ENCODE data around the gene C22orf15. TPM values are rescaled to one million over a fixed set of nuclear protein-coding genes. Genes with fewer than 3 reads are reported as not detected.

C22orf15 gene
- total and polyA plus RNA-seq, 9 of the 15 experiments (the other 6 are each of a cell fraction or from before 2014, with no cell fraction given), result 0.07 TPM; not detected in 8

GRCh38 chr22:23786752-23787599, 24.2 kb downstream of the C22orf15 start, which contains the start of gene SMARCB1 (continued):
- no peak for TF ChIP-seq TARDBP (IDR thresholded peaks at IDR 0.05)
- TF ChIP-seq PHF8 (IDR thresholded peaks at IDR 0.05; ENCODE audit: borderline replicate concordance, low read length), result peak; percentile 89
- no peak for TF ChIP-seq TCF15 (CRISPR knock-in tag; IDR thresholded peaks at IDR 0.05)
- 0 out of 2 replicates have a peak, but pooled peaks have one; percentile 21 for TF ChIP-seq ELF2 (CRISPR knock-in tag; IDR thresholded peaks at IDR 0.05)
- TF ChIP-seq FOXK2 (conservative IDR thresholded peaks at IDR 0.05 in 1 of 2, IDR thresholded peaks at IDR 0.05 in 1 of 2; ENCODE audit: low read depth in 2 of 2), result peak in 1 of 2 experiments; percentile 94; a peak in 2 of 4 replicates
- no peak for TF ChIP-seq PURB (CRISPR knock-in tag; IDR thresholded peaks at IDR 0.05; ENCODE audit: low read depth)
- TF ChIP-seq ZNF77 (CRISPR knock-in tag; IDR thresholded peaks at IDR 0.05), result no peak
- peak; percentile 99 for TF ChIP-seq PRDM10 (IDR thresholded peaks at IDR 0.05; ENCODE audit: partially characterized antibody)
- TF ChIP-seq TFAP4 (CRISPR knock-in tag; IDR thresholded peaks at IDR 0.05; ENCODE audit: borderline replicate concordance), result peak; percentile 79; the same call in 1 of the 2 replicates
- TF ChIP-seq ATF7 (IDR thresholded peaks at IDR 0.05), result peak; percentile 95
- TF ChIP-seq ZNF639 (CRISPR knock-in tag; conservative IDR thresholded peaks at IDR 0.05 in 1 of 2, IDR thresholded peaks at IDR 0.05 in 1 of 2), result peak in 1 of 2 experiments; percentile 80; a peak in 2 of 4 replicates
- TF ChIP-seq ZNF583 (CRISPR knock-in tag; IDR thresholded peaks at IDR 0.05), result no peak
- TF ChIP-seq KLF10 (CRISPR knock-in tag; IDR thresholded peaks at IDR 0.05), result no peak
- TF ChIP-seq ZNF766 (CRISPR knock-in tag; conservative IDR thresholded peaks at IDR 0.05), result peak; percentile 93
- TF ChIP-seq CXXC5 (CRISPR knock-in tag; IDR thresholded peaks at IDR 0.05), result peak; percentile 64
- peak; percentile 85 for TF ChIP-seq SUPT5H (IDR thresholded peaks at IDR 0.05)
